H1 (cell line): ENCODE results near the gene MGMT. TPM values are rescaled to one million over a fixed set of nuclear protein-coding genes. Genes with fewer than 3 reads are reported as not detected.

Experiments used
- CTCF ChIA-PET: fragments of 300-600 bp; sonication (Branson Sonifier 250); formaldehyde crosslinking; loops from one replicate; lab custom pipeline; 2021; ENCODE audit not compliant: partially characterized antibody; lab: Charles Lee
- POLR2A ChIA-PET: fragments of 300-600 bp; sonication (Branson Sonifier 250); formaldehyde crosslinking; loops from one replicate; lab custom pipeline; 2021; ENCODE audit warnings: inconsistent platforms; ENCODE audit not compliant: partially characterized antibody; lab: Charles Lee
- DNase-seq, 2 experiments: peaks; one replicate each; pipeline versions ENCODE4 v3.0.0 to v3.0.0-alpha.2; 2010 to 2022; ENCODE audit warnings: low spot score in 2 of 2, low read depth in 1 of 2, mixed read lengths in 1 of 2
- FAIRE-seq: peaks from 2 replicates; lab custom pipeline; 2011; peaks lifted over from hg19 to GRCh38; lab: Jason Lieb, UNC
- H2AFZ ChIP-seq: 2 replicates; pipeline ENCODE4 v1.8.1; 2012; ENCODE audit warnings: low read length, inconsistent platforms
- H2AK5ac ChIP-seq: 2 replicates; pipeline ENCODE4 v1.6.1; 2013; ENCODE audit warnings: low read depth, low read length
- H2BK120ac ChIP-seq: replicated peaks from 2 replicates; pipeline ENCODE3; 2013; ENCODE audit warnings: low read depth, low read length, inconsistent platforms
- H2BK12ac ChIP-seq: 2 replicates; pipeline ENCODE4 v1.6.1; 2013; ENCODE audit warnings: low read depth, low read length
- H2BK15ac ChIP-seq: 2 replicates; pipeline ENCODE4 v1.6.1; 2013; ENCODE audit warnings: low read length
- H2BK20ac ChIP-seq: 2 replicates; pipeline ENCODE4 v1.6.1; 2013; ENCODE audit warnings: low read length
- H2BK5ac ChIP-seq: 2 replicates; pipeline ENCODE4 v1.6.1; 2013; ENCODE audit warnings: low read depth, low read length
- H3K14ac ChIP-seq: 2 replicates; pipeline ENCODE4 v1.6.1; 2013; ENCODE audit warnings: inconsistent platforms; ENCODE audit not compliant: insufficient read length
- H3K18ac ChIP-seq: 2 replicates; pipeline ENCODE4 v1.6.1; 2013; ENCODE audit warnings: low read length; ENCODE audit errors: extremely low read depth
- H3K23ac ChIP-seq: 2 replicates; pipeline ENCODE4 v1.6.1; 2013; ENCODE audit warnings: inconsistent platforms; ENCODE audit not compliant: insufficient read length
- H3K23me2 ChIP-seq: 2 replicates; pipeline ENCODE4 v1.6.1; 2013; ENCODE audit warnings: low read depth, low read length
- H3K27ac ChIP-seq: 2 replicates; pipeline ENCODE4 v1.6.1; 2011; ENCODE audit warnings: low read depth, low read length, inconsistent platforms
- H3K27me3 ChIP-seq, 4 experiments: replicated peaks in 1 of 4; 1 replicate in 1 of 4; 2 replicates in 3 of 4; pipeline versions ENCODE4 v1.6.1 to v1.8.1; 2011 to 2013; ENCODE audit warnings: low read length in 3 of 4, mild to moderate bottlenecking in 3 of 4, inconsistent platforms in 2 of 4, mixed read lengths in 2 of 4, moderate library complexity in 1 of 4; ENCODE audit not compliant: control insufficient read depth in 3 of 4, insufficient read depth in 3 of 4; ENCODE audit errors: extremely low read depth in 1 of 4
- H3K36me3 ChIP-seq, 4 experiments: 2 replicates each; pipeline versions ENCODE4 v1.6.1 to v1.8.1; 2011 to 2013; ENCODE audit warnings: mild to moderate bottlenecking in 4 of 4, low read length in 3 of 4, moderate library complexity in 2 of 4, control low read depth in 1 of 4, inconsistent platforms in 1 of 4; ENCODE audit not compliant: insufficient read depth in 4 of 4, control insufficient read depth in 2 of 4
- H3K4ac ChIP-seq: replicated peaks from 2 replicates; pipeline ENCODE3; 2013; ENCODE audit warnings: low read length, low read depth, mixed read lengths, inconsistent platforms; ENCODE audit not compliant: insufficient read length
- H3K4me1 ChIP-seq, 4 experiments: replicated peaks in 1 of 4; 1 replicate in 1 of 4; 2 replicates in 3 of 4; pipeline versions ENCODE4 v1.6.1 to v1.8.1; 2011 to 2013; ENCODE audit warnings: low read length in 3 of 4, inconsistent platforms in 2 of 4, mixed read lengths in 1 of 4; ENCODE audit not compliant: insufficient read depth in 4 of 4, control insufficient read depth in 3 of 4
- H3K4me2 ChIP-seq, 2 experiments: 2 replicates each; pipeline versions ENCODE4 v1.6.1 to v1.8.1; 2011 to 2013; ENCODE audit warnings: low read depth in 2 of 2, low read length in 2 of 2, control low read depth in 1 of 2, inconsistent platforms in 1 of 2, mild to moderate bottlenecking in 1 of 2; ENCODE audit not compliant: insufficient read depth in 1 of 2
- H3K4me3 ChIP-seq, 4 experiments: fragments of 200-600, 300-600 bp in 1 of 4; sonication (generic), shearing (Covaris generic), sonication (Bioruptor Twin) in 1 of 4; 2 replicates each; pipeline versions ENCODE4 v1.5.1 to v1.8.1; 2011 to 2016; ENCODE audit warnings: low read length in 4 of 4, low read depth in 3 of 4, control low read depth in 2 of 4, inconsistent platforms in 2 of 4, mild to moderate bottlenecking in 2 of 4, mixed read lengths in 1 of 4, moderate library complexity in 1 of 4; ENCODE audit not compliant: insufficient read depth in 2 of 4; ENCODE audit errors: extremely low read depth in 1 of 4
- H3K56ac ChIP-seq: replicated peaks from 2 replicates; pipeline ENCODE3; 2013; ENCODE audit warnings: low read depth, mild to moderate bottlenecking, mixed read lengths, low read length, inconsistent platforms; ENCODE audit not compliant: insufficient read length
- H3K79me1 ChIP-seq: 2 replicates; pipeline ENCODE4 v1.6.1; 2013; ENCODE audit warnings: low read depth, low read length, control low read depth
- H3K79me2 ChIP-seq, 2 experiments: 2 replicates each; pipeline versions ENCODE4 v1.6.1 to v1.8.1; 2012 to 2013; ENCODE audit warnings: low read length in 2 of 2, mild to moderate bottlenecking in 2 of 2, inconsistent platforms in 1 of 2; ENCODE audit not compliant: insufficient read depth in 2 of 2, control insufficient read depth in 1 of 2
- H3K9ac ChIP-seq, 4 experiments: replicated peaks in 1 of 4; 1 replicate in 1 of 4; 2 replicates in 3 of 4; pipeline versions ENCODE4 v1.6.1 to v1.8.1; 2011 to 2013; ENCODE audit warnings: low read depth in 3 of 4, low read length in 3 of 4, control low read depth in 2 of 4, mild to moderate bottlenecking in 2 of 4, moderate library complexity in 2 of 4, inconsistent platforms in 1 of 4; ENCODE audit errors: extremely low read depth in 1 of 4
- H3K9me3 ChIP-seq, 2 experiments: 2 replicates each; pipeline versions ENCODE4 v1.6.1 to v1.8.1; 2012 to 2013; ENCODE audit warnings: mild to moderate bottlenecking in 2 of 2, moderate library complexity in 2 of 2, control low read depth in 1 of 2, inconsistent platforms in 1 of 2, low read depth in 1 of 2, low read length in 1 of 2, mixed read lengths in 1 of 2; ENCODE audit not compliant: insufficient read depth in 2 of 2
- H4K20me1 ChIP-seq, 2 experiments: replicated peaks in 1 of 2; 2 replicates each; pipeline versions ENCODE3 to v1.8.1; 2011 to 2013; ENCODE audit warnings: inconsistent platforms in 2 of 2, low read length in 2 of 2, mild to moderate bottlenecking in 1 of 2; ENCODE audit not compliant: insufficient read depth in 2 of 2, control insufficient read depth in 1 of 2
- H4K5ac ChIP-seq: 2 replicates; pipeline ENCODE4 v1.6.1; 2013; ENCODE audit warnings: low read length, low read depth, mixed read lengths, inconsistent platforms; ENCODE audit not compliant: insufficient read length
- H4K8ac ChIP-seq: 2 replicates; pipeline ENCODE4 v1.8.0; 2013; ENCODE audit warnings: mild to moderate bottlenecking, moderate library complexity, low read length, inconsistent platforms; ENCODE audit not compliant: insufficient read depth; ENCODE audit errors: extremely low read depth
- H4K91ac ChIP-seq: replicated peaks from 2 replicates; pipeline ENCODE3; 2013; ENCODE audit warnings: low read length, mixed read lengths, inconsistent platforms; ENCODE audit not compliant: insufficient read length
- ATF3 ChIP-seq: IDR thresholded peaks from 2 replicates; pipeline ENCODE4 v1.6.1; 2011; ENCODE audit warnings: low read depth, mild to moderate bottlenecking, low read length; ENCODE audit not compliant: insufficient read depth
- BCL11A ChIP-seq, 2 experiments: IDR thresholded peaks; one replicate each; pipeline ENCODE4 v1.6.1; 2011; ENCODE audit warnings: low read depth in 2 of 2, low read length in 2 of 2, mild to moderate bottlenecking in 2 of 2
- CEBPB ChIP-seq: IDR thresholded peaks from 2 replicates; pipeline ENCODE4 v1.6.1; 2012; ENCODE audit warnings: low read depth, low read length
- JUND ChIP-seq: IDR thresholded peaks from 2 replicates; pipeline ENCODE4 v1.6.1; 2011; ENCODE audit warnings: mild to moderate bottlenecking, improper control_type of control experiment, low read length
- MAFK ChIP-seq: IDR thresholded peaks from 2 replicates; pipeline ENCODE4 v1.6.1; 2012; ENCODE audit warnings: low read depth, mild to moderate bottlenecking, improper control_type of control experiment, low read length
- POLR2AphosphoS5 ChIP-seq: IDR thresholded peaks from 2 replicates; pipeline ENCODE4 v1.6.1; 2011; ENCODE audit warnings: low read depth, low read length
- RAD21 ChIP-seq, 2 experiments: IDR thresholded peaks in 1 of 2; conservative IDR thresholded peaks in 1 of 2; 2 replicates each; pipeline ENCODE4 v1.6.1; 2011; ENCODE audit warnings: low read depth in 2 of 2, low read length in 2 of 2, improper control_type of control experiment in 1 of 2, inconsistent platforms in 1 of 2, mild to moderate bottlenecking in 1 of 2, moderate library complexity in 1 of 2
- RNF2 ChIP-seq: fragments of 200-900, 300-1000 bp; sonication (generic); IDR thresholded peaks from 2 replicates; pipeline ENCODE4 v1.7.1; 2016; ENCODE audit warnings: borderline replicate concordance, low read depth, mild to moderate bottlenecking, antibody characterized with exemption, low read length; ENCODE audit not compliant: poor library complexity, severe bottlenecking; ENCODE audit errors: missing control alignments
- SP1 ChIP-seq: IDR thresholded peaks from 2 replicates; pipeline ENCODE4 v1.6.1; 2011; ENCODE audit warnings: low read depth, low read length
- SRF ChIP-seq: IDR thresholded peaks from 2 replicates; pipeline ENCODE4 v1.6.1; 2011; ENCODE audit warnings: mild to moderate bottlenecking, low read depth, low read length, moderate library complexity
- USF2 ChIP-seq: IDR thresholded peaks from 2 replicates; pipeline ENCODE4 v1.6.1; 2011; ENCODE audit warnings: low read length, improper control_type of control experiment
- WGBS, 2 experiments: shearing (Covaris generic) in 1 of 2; methylation state at CpG; one replicate each; pipeline versions ENCODE4 v1.1.6 to v1.1.7; 2013 to 2015; ENCODE audit warnings: low lambda C conversion rate in 2 of 2, mixed read lengths in 2 of 2, inconsistent platforms in 1 of 2, low coverage in 1 of 2, missing lambda C conversion rate in 1 of 2; ENCODE audit not compliant: insufficient replicate concordance in 2 of 2, insufficient coverage in 1 of 2, insufficient read length in 1 of 2; ENCODE audit errors: extremely low coverage in 1 of 2, missing lambda C conversion rate in 1 of 2; 5-methylcytosine and 5-hydroxymethylcytosine counted together
- polyA plus RNA-seq, 7 experiments: library from polyadenylated mRNA; depleted of rRNA in 3 of 7; stranded (reverse) in 5 of 7; unstranded in 2 of 7; fragments of >200 nt in 5 of 7; fragments of 200-250 nt in 2 of 7; gene quantifications; 1 replicate in 5 of 7; 2 replicates in 1 of 7; 4 replicates in 1 of 7; pipeline versions ENCODE4 v1.2.1 to v1.2.3, GENCODE V29; 2011 to 2013; ENCODE audit warnings: missing spikeins in 2 of 7, mixed read lengths in 2 of 7
- total RNA-seq: library from RNA; stranded (reverse); fragmentation: NEBNext Ultra II Directional; extraction: Animal tissue kit (Norgen Biotek cat#: 25700); gene quantifications from 2 replicates; pipeline ENCODE4 v1.2.1, GENCODE V29; 2021

The MGMT gene
- total and polyA plus RNA-seq, 2 of the 8 experiments (the other 6 are each of a cell fraction or from before 2014, with no cell fraction given), result 9.9 to 10.7 TPM

DNA sequence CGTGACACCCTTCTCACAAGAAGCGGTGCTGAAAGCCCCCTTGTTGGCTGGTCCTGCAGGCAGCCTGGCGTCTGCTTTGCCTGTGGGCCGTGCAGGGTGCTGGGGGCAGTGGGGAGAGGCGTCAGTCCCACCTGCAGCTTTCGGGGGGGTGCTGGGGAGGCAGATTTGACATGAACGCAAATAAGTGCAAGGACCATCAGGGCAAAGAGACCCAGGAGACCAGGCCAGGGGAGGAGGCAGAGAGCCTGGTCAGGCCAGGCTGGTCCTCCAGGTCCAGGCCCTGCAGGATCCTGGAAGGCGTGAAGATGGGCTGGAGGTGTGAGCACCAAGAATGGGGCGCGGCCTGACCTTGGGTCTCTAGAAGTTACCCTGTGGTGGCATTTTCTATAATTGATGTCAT lies 81.6 kb downstream of the MGMT start:
- POLR2A ChIA-PET, result no interaction called here
- Histone ChIP-seq H4K20me1 (no peaks in the 10 kb centered on the region), H3K9me3 (no peaks in the 10 kb centered on the region), H4K8ac (no peak overlapping the region), H2BK20ac (no peak overlapping the region), H3K79me2 (no peaks in the 10 kb centered on the region), H2AK5ac (no peak overlapping the region), H3K4me2 (no peak overlapping the region), H3K23me2 (no peaks in the 10 kb centered on the region), H4K5ac (no peak overlapping the region), H3K36me3 (no peaks in the 10 kb centered on the region), H2AFZ (no peak overlapping the region), H3K56ac (no peak overlapping the region), H3K79me1 (no peaks in the 10 kb centered on the region; the same call in 1 of the 2 replicates), H2BK120ac (no peak overlapping the region), H3K4ac (no peak overlapping the region), H3K14ac (no peak overlapping the region), H2BK5ac (no peak overlapping the region), H3K18ac (no peak overlapping the region), H3K27me3 (no peaks in the 10 kb centered on the region), H2BK15ac (no peak overlapping the region), H2BK12ac (no peak overlapping the region), H4K91ac (no peak overlapping the region), H3K4me1 (no peaks in the 10 kb centered on the region; a peak in 1 of 7 replicates), H3K27ac (no peak overlapping the region), H3K23ac (no peak overlapping the region), H3K9ac (no peak overlapping the region), H3K4me3 (no peak overlapping the region)
- CTCF ChIA-PET, result interaction anchor here (0.6 kb wide), 1 partner anchor 589 kb away, joined by 3 read pairs; no protein-coding TSS in a partner anchor
- DNase-seq (no peak), FAIRE-seq (no peak)
- TF ChIP-seq CEBPB (no peak), JUND (no peak), MAFK (no peak), SP1 (no peak), ATF3 (no peak), POLR2AphosphoS5 (no peak), BCL11A (IDR thresholded peaks at IDR 0.05; ENCODE audit: low read depth in 2 of 2, low read length in 2 of 2) (no peak), SRF (no peak), RNF2 (no peak), USF2 (no peak), RAD21 (IDR thresholded peaks at IDR 0.05 in 1 of 2, conservative IDR thresholded peaks at IDR 0.05 in 1 of 2; ENCODE audit: low read depth in 2 of 2, low read length in 2 of 2) (no peak)
- 92% methylated on average over 10 of the region's 10 CpGs; no CpG with 5 or more reads in 1 of the 2 experiments for WGBS, 2 experiments
